Activated CD4-positive, alpha-beta T cell treated with anti-CD3 and anti-CD28 coated beads, Interleukin-2, amount 10 ng/mL, durations not matched to agents 7 days and 5 days (primary cell): ENCODE results near the gene BCLAF1. TPM values are rescaled to one million over a fixed set of nuclear protein-coding genes. Genes with fewer than 3 reads are reported as not detected.

ENCODE experiments used
- CTCF ChIA-PET: fragments of 350-600 bp; sonication (Branson Sonifier 250); formaldehyde crosslinking; loops from one replicate; lab custom pipeline; 2021; ENCODE audit warnings: antibody characterized with exemption; lab: Charles Lee
- POLR2A ChIA-PET: fragments of 350-600 bp; sonication (Branson Sonifier 250); formaldehyde crosslinking; loops from one replicate; lab custom pipeline; 2021; ENCODE audit warnings: antibody characterized with exemption; lab: Charles Lee
- DNase-seq: peaks from one replicate; pipeline ENCODE4 v3.0.0-alpha.2; 2020
- H3K27ac Mint-ChIP-seq: one replicate; pipeline ENCODE4 v1.8.0; 2021; ENCODE audit warnings: mild to moderate bottlenecking, moderate library complexity, mixed read lengths
- H3K27me3 Mint-ChIP-seq: one replicate; pipeline ENCODE4 v1.8.0; 2021; ENCODE audit warnings: mixed read lengths
- H3K36me3 Mint-ChIP-seq: one replicate; pipeline ENCODE4 v1.8.0; 2021; ENCODE audit warnings: low read depth, mixed read lengths
- H3K4me1 Mint-ChIP-seq: one replicate; pipeline ENCODE4 v1.8.0; 2021; ENCODE audit warnings: mixed read lengths
- H3K4me3 Mint-ChIP-seq: one replicate; pipeline ENCODE4 v1.8.0; 2021; ENCODE audit warnings: mild to moderate bottlenecking, moderate library complexity, mixed read lengths
- H3K9me3 Mint-ChIP-seq: one replicate; pipeline ENCODE4 v1.8.0; 2021; ENCODE audit warnings: mixed read lengths
- total RNA-seq, 2 experiments: library from RNA; stranded (reverse); gene quantifications; one replicate each; pipeline ENCODE4 v1.2.3, GENCODE V29; 2021

Gene BCLAF1
- total RNA-seq, 2 experiments from 2014 or later: 147 to 164 TPM

- no peak for DNase-seq
- Mint-ChIP-seq H3K27me3 (no peaks in the 10 kb centered on the region), H3K36me3 (no peaks in the 10 kb centered on the region), H3K4me3 (no peak overlapping the region), H3K27ac (no peak overlapping the region), H3K9me3 (no peaks in the 10 kb centered on the region), H3K4me1 (no peaks in the 10 kb centered on the region)
- CTCF ChIA-PET: no interaction called here
- POLR2A ChIA-PET: no interaction called here
Measured at GRCh38 chr6:136306466-136306865, 16.8 kb upstream of the BCLAF1 start.

- H3K27me3 Mint-ChIP-seq: no peaks in the 10 kb centered on the region
- ChIA-PET CTCF (interaction anchor here (0.6 to 1.5 kb wide), 2 partner anchors 9 to 38 kb away, joined by 3 read pairs; no protein-coding TSS in a partner anchor), POLR2A (interaction anchor here (1.3 kb wide), 1 partner anchor 14 kb away, joined by 4 read pairs; the partner anchor contains the start of gene BCLAF1)
- no peaks in the 10 kb centered on the region for H3K9me3 Mint-ChIP-seq
- H3K27ac Mint-ChIP-seq: no peak overlapping the region
- no peak for DNase-seq
- H3K4me3 Mint-ChIP-seq: no peak overlapping the region
- no peaks in the 10 kb centered on the region for H3K36me3 Mint-ChIP-seq
- no peaks in the 10 kb centered on the region for H3K4me1 Mint-ChIP-seq
Measured at GRCh38 chr6:136304410-136304809, 14.8 kb upstream of the BCLAF1 start.

GRCh38 chr6:136303516-136303915 is 13.9 kb upstream of the BCLAF1 start:
- Mint-ChIP-seq H3K4me3 (no peak overlapping the region), H3K4me1 (no peaks in the 10 kb centered on the region), H3K9me3 (no peaks in the 10 kb centered on the region), H3K27me3 (no peaks in the 10 kb centered on the region), H3K36me3 (no peaks in the 10 kb centered on the region), H3K27ac (no peak overlapping the region)
- ChIA-PET POLR2A (interaction anchor here (1.3 kb wide), 1 partner anchor 13 kb away, joined by 4 read pairs; the partner anchor contains the start of gene BCLAF1), CTCF (interaction anchor here (0.9 to 1.5 kb wide), 2 partner anchors 8 to 13 kb away, joined by 3 read pairs; partner anchors contain the start of gene BCLAF1)
- no peak for DNase-seq

- POLR2A ChIA-PET: no interaction called here
- Mint-ChIP-seq H3K4me3 (no peak overlapping the region), H3K4me1 (peaks cover 20% of the 10 kb centered on the region), H3K36me3 (peaks cover 4% of the 10 kb centered on the region), H3K9me3 (no peaks in the 10 kb centered on the region), H3K27me3 (no peaks in the 10 kb centered on the region), H3K27ac (no peak overlapping the region)
- DNase-seq: no peak
- CTCF ChIA-PET: no interaction called here
Measured at GRCh38 chr6:136294621-136295020, 5.0 kb upstream of the BCLAF1 start.

GRCh38 chr6:136290410-136291010 is 864 bp upstream of the BCLAF1 start:
- Mint-ChIP-seq H3K27me3 (no peaks in the 10 kb centered on the region), H3K27ac (peak overlapping the region; percentile 100), H3K36me3 (peaks cover 33% of the 10 kb centered on the region), H3K4me1 (peaks cover 43% of the 10 kb centered on the region), H3K9me3 (no peaks in the 10 kb centered on the region), H3K4me3 (peak overlapping the region; percentile 99)
- POLR2A ChIA-PET: interaction anchor here (1.6 to 2.2 kb wide), 2 partner anchors 13 to 40 kb away, joined by 4 to 13 read pairs; partner anchors contain the start of gene MTFR2
- DNase-seq: peak; percentile 88
- CTCF ChIA-PET: interaction anchor here (0.7 to 1.6 kb wide), 6 partner anchors 13 to 377 kb away, joined by 3 to 10 read pairs (median 4); partner anchors contain the start of gene MAP7

GRCh38 chr6:136289327-136289578 is 393 bp downstream of the BCLAF1 start:
- ChIA-PET POLR2A (interaction anchor here (0.6 to 2.2 kb wide), 5 partner anchors 9 to 503 kb away, joined by 3 to 13 read pairs (median 3); partner anchors contain the start of genes MAP3K5 and MTFR2), CTCF (interaction anchor here (0.7 to 1.6 kb wide), 8 partner anchors 10 to 503 kb away, joined by 3 to 10 read pairs (median 4); partner anchors contain the start of gene MAP3K5)
- Mint-ChIP-seq H3K27ac (peak overlapping the region; percentile 100), H3K4me1 (peaks cover 56% of the 10 kb centered on the region), H3K27me3 (no peaks in the 10 kb centered on the region), H3K4me3 (peak overlapping the region; percentile 99), H3K36me3 (peaks cover 44% of the 10 kb centered on the region), H3K9me3 (no peaks in the 10 kb centered on the region)
- DNase-seq: peak; percentile 94

- Mint-ChIP-seq H3K27ac (peak overlapping the region; percentile 100), H3K27me3 (no peaks in the 10 kb centered on the region), H3K4me3 (peak overlapping the region; percentile 99), H3K4me1 (peaks cover 58% of the 10 kb centered on the region), H3K9me3 (no peaks in the 10 kb centered on the region), H3K36me3 (peaks cover 44% of the 10 kb centered on the region)
- ChIA-PET POLR2A (interaction anchor here (0.5 to 2.2 kb wide), 7 partner anchors 8 to 504 kb away, joined by 3 to 13 read pairs (median 4); partner anchors contain the start of genes MAP3K5 and MTFR2), CTCF (interaction anchor here (0.7 to 1.6 kb wide), 8 partner anchors 11 to 790 kb away, joined by 3 to 10 read pairs (median 4); partner anchors contain the start of gene MAP3K5)
- peak; percentile 94 for DNase-seq
Measured at GRCh38 chr6:136288566-136289326, 900 bp downstream of the BCLAF1 start.

- ChIA-PET CTCF (no interaction called here), POLR2A (no interaction called here)
- Mint-ChIP-seq H3K27ac (peak overlapping the region; percentile 54), H3K4me3 (peak overlapping the region; percentile 4), H3K9me3 (no peaks in the 10 kb centered on the region), H3K27me3 (no peaks in the 10 kb centered on the region), H3K4me1 (peaks cover 75% of the 10 kb centered on the region), H3K36me3 (peaks cover 60% of the 10 kb centered on the region)
- DNase-seq: no peak
Measured at GRCh38 chr6:136284909-136285308, 4.7 kb downstream of the BCLAF1 start.

GRCh38 chr6:136282906-136283305 is 6.7 kb downstream of the BCLAF1 start:
- DNase-seq: no peak
- peak overlapping the region; percentile 69 for H3K27ac Mint-ChIP-seq
- peaks cover 75% of the 10 kb centered on the region for H3K4me1 Mint-ChIP-seq
- no peaks in the 10 kb centered on the region for H3K27me3 Mint-ChIP-seq
- H3K36me3 Mint-ChIP-seq: peaks cover 58% of the 10 kb centered on the region
- POLR2A ChIA-PET: interaction anchor here (0.6 kb wide), 1 partner anchor 32 kb away, joined by 3 read pairs; no protein-coding TSS in a partner anchor
- CTCF ChIA-PET: interaction anchor here (1.2 to 1.5 kb wide), 2 partner anchors 9 to 30 kb away, joined by 3 to 4 read pairs; no protein-coding TSS in a partner anchor
- H3K4me3 Mint-ChIP-seq: peak overlapping the region; percentile 53
- H3K9me3 Mint-ChIP-seq: no peaks in the 10 kb centered on the region

- Mint-ChIP-seq H3K27me3 (no peaks in the 10 kb centered on the region), H3K4me3 (no peak overlapping the region), H3K9me3 (no peaks in the 10 kb centered on the region), H3K27ac (no peak overlapping the region), H3K36me3 (peaks cover 52% of the 10 kb centered on the region), H3K4me1 (peaks cover 57% of the 10 kb centered on the region)
- ChIA-PET POLR2A (interaction anchor here (0.6 kb wide), 1 partner anchor 9 kb away, joined by 3 read pairs; the partner anchor contains the start of gene BCLAF1), CTCF (no interaction called here)
- no peak for DNase-seq
Measured at GRCh38 chr6:136280032-136280609, 9.5 kb downstream of the BCLAF1 start.

- no peak for DNase-seq
- CTCF ChIA-PET: interaction anchor here (0.7 to 1.2 kb wide), 4 partner anchors 8 to 48 kb away, joined by 3 to 4 read pairs (median 4); no protein-coding TSS in a partner anchor
- Mint-ChIP-seq H3K36me3 (peaks cover 70% of the 10 kb centered on the region), H3K4me1 (peaks cover 20% of the 10 kb centered on the region), H3K27me3 (no peaks in the 10 kb centered on the region), H3K9me3 (no peaks in the 10 kb centered on the region), H3K4me3 (no peak overlapping the region), H3K27ac (no peak overlapping the region)
- POLR2A ChIA-PET: no interaction called here
Measured at GRCh38 chr6:136274062-136274461, 15.6 kb downstream of the BCLAF1 start.

GRCh38 chr6:136265101-136265500 is 24.5 kb downstream of the BCLAF1 start:
- CTCF ChIA-PET: no interaction called here
- Mint-ChIP-seq H3K27ac (peak overlapping the region; percentile 28), H3K4me3 (no peak overlapping the region), H3K27me3 (no peaks in the 10 kb centered on the region), H3K36me3 (peaks cover 66% of the 10 kb centered on the region), H3K9me3 (no peaks in the 10 kb centered on the region), H3K4me1 (peaks cover 13% of the 10 kb centered on the region)
- POLR2A ChIA-PET: no interaction called here
- DNase-seq: no peak
